PC-3 (cell line): Measurements from ENCODE around the gene BCKDHA. TPM values are rescaled to one million over a fixed set of nuclear protein-coding genes. Genes with fewer than 3 reads are reported as not detected.
"Not testable (repeated sequence)": the region's sequence is repeated elsewhere in the genome, so short reads cannot be mapped to it uniquely, and the experiment has no call there.

Experiments used
- ATAC-seq: fragments of 200-7000 bp; cut with Tn5 transposase; 2 replicates; pipeline ENCODE4 v1.9.1; 2020; ENCODE audit warnings: mild to moderate bottlenecking, moderate library complexity
- BruUV-seq: library from RNA; stranded (reverse); fragments of 400-500 nt; replicated peaks from 2 replicates; lab custom pipeline; 2021; lab: Mats Ljungman, UMichigan
- CTCF ChIA-PET: fragments of 300-600 bp; sonication (Branson Sonifier 250); formaldehyde crosslinking; loops from one replicate; lab custom pipeline; 2022; ENCODE audit warnings: antibody characterized with exemption; lab: Charles Lee
- POLR2A ChIA-PET: fragments of 300-600 bp; sonication (Branson Sonifier 250); formaldehyde crosslinking; loops from one replicate; lab custom pipeline; 2022; ENCODE audit warnings: antibody characterized with exemption; ENCODE audit not compliant: unreplicated experiment; lab: Charles Lee
- DNase-seq: peaks from one replicate; pipeline ENCODE4 v3.0.0-alpha.2; 2015
- H2AFZ ChIP-seq: fragments of 300-600 bp; sonication (generic); 2 replicates; pipeline ENCODE4 v1.6.0; 2016; ENCODE audit warnings: antibody characterized with exemption, low read length
- H3F3A ChIP-seq: fragments of 300-600 bp; sonication (generic); one replicate; pipeline ENCODE4 v1.6.0; 2017; ENCODE audit warnings: antibody characterized with exemption, low read length, control low read depth, mild to moderate bottlenecking; ENCODE audit not compliant: unreplicated experiment
- H3K27ac ChIP-seq: fragments of 300-600 bp; sonication (generic); 2 replicates; pipeline ENCODE4 v1.5.1; 2016; ENCODE audit warnings: mild to moderate bottlenecking, low read length
- H3K27me3 ChIP-seq: fragments of 300-600 bp; sonication (generic); 2 replicates; pipeline ENCODE4 v1.6.1; 2016; ENCODE audit warnings: low read length, mixed read lengths
- H3K36me3 ChIP-seq: fragments of 300-600 bp; sonication (generic); 2 replicates; pipeline ENCODE4 v1.6.1; 2016; ENCODE audit warnings: low read depth, mixed run types, low read length, mixed read lengths
- H3K4me1 ChIP-seq: fragments of 300-600 bp; sonication (generic); 2 replicates; pipeline ENCODE4 v1.5.1; 2016; ENCODE audit warnings: low read length; ENCODE audit not compliant: insufficient read depth
- H3K4me2 ChIP-seq: fragments of 300-600 bp; sonication (generic); 2 replicates; pipeline ENCODE4 v1.6.0; 2016; ENCODE audit warnings: low read length
- H3K4me3 ChIP-seq: fragments of 300-600 bp; sonication (generic); 2 replicates; pipeline ENCODE4 v1.5.1; 2016; ENCODE audit warnings: mild to moderate bottlenecking, low read length, mixed read lengths
- H3K79me2 ChIP-seq: fragments of 300-600 bp; sonication (generic); 2 replicates; pipeline ENCODE4 v1.6.1; 2017; ENCODE audit warnings: low read length, mixed read lengths
- H3K9ac ChIP-seq: fragments of 300-600 bp; sonication (generic); 2 replicates; pipeline ENCODE4 v1.6.0; 2016; ENCODE audit warnings: mild to moderate bottlenecking, low read length
- H3K9me2 ChIP-seq: fragments of 300-600 bp; sonication (generic); replicated peaks from 2 replicates; pipeline ENCODE4 v1.6.1; 2016; ENCODE audit warnings: mixed run types, low read length, mixed read lengths
- H3K9me3 ChIP-seq: fragments of 300-600 bp; sonication (generic); 2 replicates; pipeline ENCODE4 v1.6.1; 2016; ENCODE audit warnings: low read length, mixed read lengths
- H4K20me1 ChIP-seq: fragments of 300-600 bp; sonication (generic); 2 replicates; pipeline ENCODE4 v1.6.1; 2016; ENCODE audit warnings: low read length, mixed read lengths
- EZH2 ChIP-seq: fragments of 300-600 bp; sonication (generic); IDR thresholded peaks from one replicate; pipeline ENCODE4 v1.6.1; 2017; ENCODE audit warnings: antibody characterized with exemption, mild to moderate bottlenecking, low read length; ENCODE audit not compliant: unreplicated experiment
- EZH2phosphoT487 ChIP-seq: fragments of 300-600 bp; sonication (generic); IDR thresholded peaks from 2 replicates; pipeline ENCODE4 v1.6.1; 2018; ENCODE audit warnings: mild to moderate bottlenecking, antibody characterized with exemption, low read length, borderline replicate concordance
- intact Hi-C: fragments of 100-400 bp; cut with micrococcal nuclease; formaldehyde crosslinking; loops from 2 replicates; pipeline ENCODE4 v1.9.0; 2023
- total RNA-seq: library from RNA; depleted of rRNA; stranded (reverse); fragments of >200 nt; gene quantifications from 2 replicates; pipeline ENCODE4 v1.2.3, GENCODE V29; 2014
- TF ChIP-seq, protein P1 (sequence below): fragments of 300-600 bp; sonication (generic); conservative IDR thresholded peaks from 2 replicates; pipeline ENCODE4 v1.5.1; 2017; ENCODE audit warnings: antibody characterized with exemption, low read depth, mild to moderate bottlenecking, low read length

BCKDHA gene
- total RNA-seq, 1 experiment from 2014 or later = 49.2 TPM

DNA sequence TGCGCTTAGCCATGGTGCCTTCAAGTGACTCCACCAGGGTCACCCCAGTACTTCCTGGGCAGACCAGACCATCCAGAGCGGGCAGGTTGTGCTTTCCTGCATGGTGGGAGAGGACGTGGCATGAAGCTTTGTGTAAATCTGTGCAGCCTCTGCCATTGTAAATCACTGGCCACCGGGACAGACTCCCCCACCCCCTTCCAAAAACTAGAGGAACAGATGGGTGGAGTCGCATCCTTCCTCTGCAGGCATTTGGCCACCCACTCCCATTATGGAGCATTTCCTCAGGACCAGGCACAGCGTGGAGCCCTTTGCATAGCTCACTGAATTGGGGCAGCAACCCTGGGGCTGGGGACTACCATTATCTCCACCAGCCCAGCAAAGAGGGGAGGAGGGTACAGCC lies 8.2 kb downstream of the BCKDHA start:
- Histone ChIP-seq H3K9me2 (no peaks in the 10 kb centered on the region), H3K79me2 (no peaks in the 10 kb centered on the region), H3K9ac (no peak overlapping the region), H3K4me2 (no peak overlapping the region), H3K27ac (no peak overlapping the region), H3K4me1 (peaks cover 9% of the 10 kb centered on the region), H3K4me3 (no peak overlapping the region), H3K36me3 (no peaks in the 10 kb centered on the region), H4K20me1 (no peaks in the 10 kb centered on the region), H3K27me3 (no peaks in the 10 kb centered on the region), H3K9me3 (no peaks in the 10 kb centered on the region), H2AFZ (no peak overlapping the region), H3F3A (no peaks in the 10 kb centered on the region)
- BruUV-seq = no TSS peak
- POLR2A ChIA-PET = no interaction called here
- DNase-seq (no peak), ATAC-seq (no peak)
- TF ChIP-seq, protein P1, sequence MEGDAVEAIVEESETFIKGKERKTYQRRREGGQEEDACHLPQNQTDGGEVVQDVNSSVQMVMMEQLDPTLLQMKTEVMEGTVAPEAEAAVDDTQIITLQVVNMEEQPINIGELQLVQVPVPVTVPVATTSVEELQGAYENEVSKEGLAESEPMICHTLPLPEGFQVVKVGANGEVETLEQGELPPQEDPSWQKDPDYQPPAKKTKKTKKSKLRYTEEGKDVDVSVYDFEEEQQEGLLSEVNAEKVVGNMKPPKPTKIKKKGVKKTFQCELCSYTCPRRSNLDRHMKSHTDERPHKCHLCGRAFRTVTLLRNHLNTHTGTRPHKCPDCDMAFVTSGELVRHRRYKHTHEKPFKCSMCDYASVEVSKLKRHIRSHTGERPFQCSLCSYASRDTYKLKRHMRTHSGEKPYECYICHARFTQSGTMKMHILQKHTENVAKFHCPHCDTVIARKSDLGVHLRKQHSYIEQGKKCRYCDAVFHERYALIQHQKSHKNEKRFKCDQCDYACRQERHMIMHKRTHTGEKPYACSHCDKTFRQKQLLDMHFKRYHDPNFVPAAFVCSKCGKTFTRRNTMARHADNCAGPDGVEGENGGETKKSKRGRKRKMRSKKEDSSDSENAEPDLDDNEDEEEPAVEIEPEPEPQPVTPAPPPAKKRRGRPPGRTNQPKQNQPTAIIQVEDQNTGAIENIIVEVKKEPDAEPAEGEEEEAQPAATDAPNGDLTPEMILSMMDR = no peak
- TF ChIP-seq EZH2 (no peak), EZH2phosphoT487 (no peak)
- CTCF ChIA-PET = no interaction called here
- intact Hi-C loops = no loop called here

DNA sequence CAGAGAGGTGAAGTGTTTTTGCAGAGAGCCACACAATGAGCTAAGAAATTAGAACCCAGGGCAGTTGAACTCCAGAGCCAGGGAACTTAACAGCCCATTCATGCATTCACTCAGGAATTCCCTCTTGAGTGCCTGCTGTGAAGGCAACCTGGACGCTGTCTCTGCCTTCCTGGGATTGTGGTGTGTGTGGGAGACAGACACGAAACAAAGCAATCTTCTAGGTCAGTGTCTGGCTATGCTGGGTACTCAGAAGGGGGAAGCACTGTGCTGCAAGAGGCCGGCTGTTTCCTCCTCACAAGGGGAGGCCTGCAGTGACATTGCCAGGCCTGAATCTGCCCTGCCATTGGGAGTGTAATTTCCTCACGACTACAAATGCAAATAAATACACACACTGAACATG lies 9.7 kb downstream of the BCKDHA start:
- Histone ChIP-seq H3K36me3 (no peaks in the 10 kb centered on the region), H3K9ac (no peak overlapping the region), H3K9me3 (no peaks in the 10 kb centered on the region), H4K20me1 (no peaks in the 10 kb centered on the region), H3K27ac (no peak overlapping the region), H2AFZ (no peak overlapping the region), H3K4me2 (no peak overlapping the region), H3K27me3 (no peaks in the 10 kb centered on the region), H3K79me2 (no peaks in the 10 kb centered on the region), H3K9me2 (no peaks in the 10 kb centered on the region), H3K4me3 (no peak overlapping the region), H3F3A (no peaks in the 10 kb centered on the region), H3K4me1 (peaks cover 9% of the 10 kb centered on the region)
- POLR2A ChIA-PET = no interaction called here
- ATAC-seq = no peak
- DNase-seq = no peak
- TF ChIP-seq, protein P1 = no peak
- TF ChIP-seq EZH2 (no peak), EZH2phosphoT487 (no peak)
- no TSS peak for BruUV-seq
- intact Hi-C loops = no loop called here
- CTCF ChIA-PET = no interaction called here

DNA sequence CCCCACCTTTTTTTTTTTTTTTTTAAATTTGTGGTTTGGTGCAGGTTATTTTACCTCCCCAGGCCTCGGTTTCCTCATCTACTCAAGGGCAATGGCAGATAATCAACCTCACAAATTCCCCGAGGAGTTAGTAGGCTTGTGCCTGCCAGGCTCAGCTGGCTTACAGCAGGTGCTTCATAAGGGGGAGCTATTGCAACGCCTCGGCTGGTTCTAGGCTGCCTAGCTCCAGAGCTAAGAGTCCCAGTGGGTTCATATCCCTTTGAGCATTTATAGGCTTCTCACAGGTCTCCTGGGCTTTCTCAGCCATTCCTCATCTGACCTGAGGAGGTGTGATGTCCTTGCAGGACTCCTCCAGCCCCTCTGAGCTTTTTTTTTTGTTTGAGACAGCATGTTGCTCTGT lies 10.6 kb downstream of the BCKDHA start:
- Histone ChIP-seq H4K20me1 (no peaks in the 10 kb centered on the region), H3K27ac (no peak overlapping the region), H3K9ac (no peak overlapping the region), H3K9me3 (no peaks in the 10 kb centered on the region), H3K4me3 (no peak overlapping the region), H3K9me2 (no peaks in the 10 kb centered on the region), H3K36me3 (no peaks in the 10 kb centered on the region), H3K4me2 (no peak overlapping the region), H3F3A (no peaks in the 10 kb centered on the region), H3K4me1 (peaks cover 9% of the 10 kb centered on the region), H3K79me2 (no peaks in the 10 kb centered on the region), H3K27me3 (no peaks in the 10 kb centered on the region), H2AFZ (no peak overlapping the region)
- BruUV-seq = no TSS peak
- CTCF ChIA-PET = interaction anchor here (0.6 kb wide), 1 partner anchor 98 kb away, joined by 5 read pairs; no protein-coding TSS in a partner anchor
- TF ChIP-seq EZH2 (no peak), EZH2phosphoT487 (no peak)
- TF ChIP-seq, protein P1 = no peak
- DNase-seq (no peak), ATAC-seq (no peak)
- intact Hi-C loops = no loop called here
- POLR2A ChIA-PET = no interaction called here

DNA sequence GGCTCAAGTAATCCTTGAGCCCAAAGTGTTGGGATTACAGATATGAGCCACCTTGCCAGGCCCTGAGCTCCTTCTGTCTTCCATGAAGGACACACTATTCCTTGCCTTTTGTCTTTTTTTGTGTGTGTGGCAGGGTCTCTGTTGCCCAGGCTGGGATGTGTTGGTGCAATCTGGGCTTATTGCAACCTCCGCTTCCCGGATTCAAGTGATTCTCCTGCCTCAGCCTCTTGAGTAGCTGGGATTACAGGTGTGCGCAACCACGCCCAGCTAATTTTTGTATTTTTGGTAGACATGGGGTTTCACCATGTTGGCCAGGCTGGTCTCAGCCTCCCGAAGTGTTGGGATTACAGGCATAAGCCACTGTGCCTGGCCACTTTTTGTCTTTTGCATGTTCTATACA lies 11.2 kb downstream of the BCKDHA start:
- CTCF ChIA-PET = interaction anchor here (1.0 kb wide), 1 partner anchor 56 kb away, joined by 5 read pairs; no protein-coding TSS in a partner anchor
- H3K27me3 ChIP-seq, H3F3A ChIP-seq, intact Hi-C loops, POLR2A ChIA-PET, H3K27ac ChIP-seq, H3K9me3 ChIP-seq, H2AFZ ChIP-seq, DNase-seq, H3K9ac ChIP-seq, H3K36me3 ChIP-seq, H4K20me1 ChIP-seq, ATAC-seq, H3K9me2 ChIP-seq, H3K4me3 ChIP-seq, H3K79me2 ChIP-seq, H3K4me1 ChIP-seq, BruUV-seq: not testable (repeated sequence)
- peak overlapping the region; percentile 49 for H3K4me2 ChIP-seq
